Measurements from ENCODE around the gene MARK4.

The MARK4 gene

DNA sequence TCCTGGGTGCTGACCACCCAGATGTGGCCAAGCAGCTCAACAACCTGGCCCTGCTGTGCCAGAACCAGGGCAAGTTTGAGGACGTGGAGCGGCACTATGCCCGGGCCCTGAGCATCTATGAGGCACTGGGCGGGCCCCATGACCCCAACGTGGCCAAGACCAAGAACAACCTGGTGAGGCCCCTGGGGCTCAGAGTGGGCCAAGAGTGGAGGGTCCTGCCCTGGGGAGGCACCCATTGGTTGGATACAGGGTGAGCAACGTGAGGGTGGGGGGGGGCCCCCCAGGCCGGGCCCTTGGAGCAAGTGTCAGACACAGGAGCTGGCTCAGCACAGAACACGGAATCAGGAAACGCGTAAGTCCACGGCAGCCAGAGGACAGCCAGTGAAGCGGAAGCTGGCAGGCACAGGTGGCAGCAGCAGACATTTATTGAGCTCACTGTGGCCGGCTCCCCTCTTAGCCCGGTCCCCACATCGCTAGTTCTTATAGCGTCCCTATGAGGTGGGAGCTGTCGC lies 98.4 kb downstream of the MARK4 start:
- no peak overlapping the region for H3K4me3 ChIP-seq (ENCODE audit: low read depth, low read length)
- DNase-seq (ENCODE audit: low read depth), result no peak
- TF ChIP-seq, protein P1, sequence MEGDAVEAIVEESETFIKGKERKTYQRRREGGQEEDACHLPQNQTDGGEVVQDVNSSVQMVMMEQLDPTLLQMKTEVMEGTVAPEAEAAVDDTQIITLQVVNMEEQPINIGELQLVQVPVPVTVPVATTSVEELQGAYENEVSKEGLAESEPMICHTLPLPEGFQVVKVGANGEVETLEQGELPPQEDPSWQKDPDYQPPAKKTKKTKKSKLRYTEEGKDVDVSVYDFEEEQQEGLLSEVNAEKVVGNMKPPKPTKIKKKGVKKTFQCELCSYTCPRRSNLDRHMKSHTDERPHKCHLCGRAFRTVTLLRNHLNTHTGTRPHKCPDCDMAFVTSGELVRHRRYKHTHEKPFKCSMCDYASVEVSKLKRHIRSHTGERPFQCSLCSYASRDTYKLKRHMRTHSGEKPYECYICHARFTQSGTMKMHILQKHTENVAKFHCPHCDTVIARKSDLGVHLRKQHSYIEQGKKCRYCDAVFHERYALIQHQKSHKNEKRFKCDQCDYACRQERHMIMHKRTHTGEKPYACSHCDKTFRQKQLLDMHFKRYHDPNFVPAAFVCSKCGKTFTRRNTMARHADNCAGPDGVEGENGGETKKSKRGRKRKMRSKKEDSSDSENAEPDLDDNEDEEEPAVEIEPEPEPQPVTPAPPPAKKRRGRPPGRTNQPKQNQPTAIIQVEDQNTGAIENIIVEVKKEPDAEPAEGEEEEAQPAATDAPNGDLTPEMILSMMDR (IDR thresholded peaks at IDR 0.05; ENCODE audit: control insufficient read depth, extremely low read depth, insufficient read depth), result no peak

DNA sequence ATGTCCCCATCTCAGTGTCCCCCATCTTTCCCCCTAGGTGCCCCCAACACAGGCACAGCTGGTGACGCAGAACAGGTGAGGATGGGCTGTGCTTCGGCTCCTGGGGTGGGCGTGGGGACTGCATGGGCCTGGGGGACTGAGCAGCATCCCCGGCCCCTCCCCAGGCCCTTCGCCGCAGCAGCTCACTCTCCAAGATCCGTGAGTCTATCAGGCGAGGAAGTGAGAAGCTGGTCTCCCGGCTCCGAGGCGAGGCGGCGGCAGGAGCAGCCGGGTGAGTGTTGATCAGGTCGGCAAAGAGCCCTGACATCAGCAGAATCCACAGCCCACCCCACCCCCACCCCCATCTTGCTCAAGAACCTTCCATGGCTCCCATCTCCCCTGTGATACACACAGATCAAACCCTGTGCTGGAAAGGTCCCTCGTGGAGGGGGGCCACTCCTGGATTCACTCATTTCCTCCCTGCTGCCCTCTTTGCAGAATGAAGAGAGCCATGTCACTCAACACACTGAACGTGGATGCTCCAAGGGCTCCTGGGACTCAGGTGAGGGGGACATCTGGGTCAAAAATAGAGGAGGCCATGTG lies 99.5 kb downstream of the MARK4 start:
- no peak overlapping the region for H3K4me3 ChIP-seq (ENCODE audit: low read depth, low read length)
- no peak for DNase-seq (ENCODE audit: low read depth)
- TF ChIP-seq, protein P1 (IDR thresholded peaks at IDR 0.05; ENCODE audit: control insufficient read depth, extremely low read depth, insufficient read depth), result no peak

DNA sequence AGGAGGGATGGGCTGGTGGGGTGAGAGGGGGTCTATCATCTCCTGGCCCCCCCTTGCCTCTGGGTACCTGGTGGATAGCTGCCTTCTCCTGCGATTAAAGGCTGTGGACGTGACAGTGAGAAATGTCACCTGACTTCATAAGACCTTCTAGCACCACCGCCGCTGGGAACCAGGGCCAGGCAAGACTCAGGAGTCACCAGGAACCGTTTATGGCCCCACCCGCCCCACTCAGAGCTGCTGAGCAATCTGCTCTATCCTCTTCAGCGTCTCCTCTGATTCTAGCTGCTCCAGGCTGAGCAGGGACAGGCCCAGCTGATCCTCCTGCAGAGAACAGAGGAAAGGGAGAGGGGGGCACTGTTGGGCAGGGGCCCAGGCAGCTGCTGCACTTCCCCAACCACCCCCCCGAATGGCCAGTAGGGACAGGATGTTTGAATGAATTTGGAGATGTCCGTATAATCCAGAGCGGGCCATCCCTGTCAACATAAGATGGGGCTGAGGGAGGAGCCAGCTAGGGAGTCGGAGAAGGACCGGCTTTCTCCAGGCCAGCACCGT lies 100.4 kb downstream of the MARK4 start:
- DNase-seq (ENCODE audit: low read depth), result no peak
- TF ChIP-seq, protein P1 (IDR thresholded peaks at IDR 0.05; ENCODE audit: control insufficient read depth, extremely low read depth, insufficient read depth), result no peak
- no peak overlapping the region for H3K4me3 ChIP-seq (ENCODE audit: low read depth, low read length)

DNA sequence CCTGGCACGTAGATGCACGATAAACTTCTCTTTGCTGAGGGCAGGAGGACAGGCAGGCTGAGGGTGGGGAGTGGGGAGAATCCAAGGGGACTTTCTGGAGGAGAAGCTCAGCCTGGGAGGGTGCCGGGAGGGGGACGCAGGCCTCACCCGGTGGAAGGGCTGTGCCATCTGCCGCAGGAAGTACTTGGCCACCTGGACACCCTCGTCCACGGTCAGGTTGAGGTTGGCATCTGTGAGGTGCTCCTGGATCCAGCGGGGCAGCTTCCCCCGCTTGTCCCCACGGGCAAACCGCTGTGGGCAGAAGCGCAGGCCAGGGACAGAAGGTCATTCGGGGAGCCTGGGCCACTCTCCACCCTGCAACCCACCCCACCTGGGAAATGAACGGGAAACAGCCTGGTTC lies 101.0 kb downstream of the MARK4 start:
- no peak for DNase-seq (ENCODE audit: low read depth)
- TF ChIP-seq, protein P1 (IDR thresholded peaks at IDR 0.05; ENCODE audit: control insufficient read depth, extremely low read depth, insufficient read depth), result no peak
- no peak overlapping the region for H3K4me3 ChIP-seq (ENCODE audit: low read depth, low read length)

DNA sequence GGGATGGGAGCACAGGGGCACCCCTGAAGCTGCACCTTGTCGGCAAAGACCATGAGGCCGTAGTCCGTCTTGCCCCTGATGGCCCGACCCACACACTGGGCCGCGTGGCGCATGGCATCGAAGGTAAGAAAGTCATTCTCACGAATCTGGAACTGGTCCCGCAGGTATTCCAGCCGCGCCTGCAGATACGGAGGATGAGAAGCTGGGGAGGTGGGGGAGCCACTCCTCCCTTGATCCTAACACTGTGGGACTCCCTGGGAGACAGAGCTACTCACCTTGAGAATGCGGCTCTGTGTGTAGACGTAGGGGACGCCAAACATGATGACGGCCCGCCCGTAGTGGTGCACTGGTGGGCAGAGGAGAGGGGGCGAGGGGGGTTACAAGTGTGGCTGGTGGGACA lies 101.4 kb downstream of the MARK4 start:
- TF ChIP-seq, protein P1 (IDR thresholded peaks at IDR 0.05; ENCODE audit: control insufficient read depth, extremely low read depth, insufficient read depth), result no peak
- H3K4me3 ChIP-seq (ENCODE audit: low read depth, low read length), result no peak overlapping the region
- DNase-seq (ENCODE audit: low read depth), result no peak

DNA sequence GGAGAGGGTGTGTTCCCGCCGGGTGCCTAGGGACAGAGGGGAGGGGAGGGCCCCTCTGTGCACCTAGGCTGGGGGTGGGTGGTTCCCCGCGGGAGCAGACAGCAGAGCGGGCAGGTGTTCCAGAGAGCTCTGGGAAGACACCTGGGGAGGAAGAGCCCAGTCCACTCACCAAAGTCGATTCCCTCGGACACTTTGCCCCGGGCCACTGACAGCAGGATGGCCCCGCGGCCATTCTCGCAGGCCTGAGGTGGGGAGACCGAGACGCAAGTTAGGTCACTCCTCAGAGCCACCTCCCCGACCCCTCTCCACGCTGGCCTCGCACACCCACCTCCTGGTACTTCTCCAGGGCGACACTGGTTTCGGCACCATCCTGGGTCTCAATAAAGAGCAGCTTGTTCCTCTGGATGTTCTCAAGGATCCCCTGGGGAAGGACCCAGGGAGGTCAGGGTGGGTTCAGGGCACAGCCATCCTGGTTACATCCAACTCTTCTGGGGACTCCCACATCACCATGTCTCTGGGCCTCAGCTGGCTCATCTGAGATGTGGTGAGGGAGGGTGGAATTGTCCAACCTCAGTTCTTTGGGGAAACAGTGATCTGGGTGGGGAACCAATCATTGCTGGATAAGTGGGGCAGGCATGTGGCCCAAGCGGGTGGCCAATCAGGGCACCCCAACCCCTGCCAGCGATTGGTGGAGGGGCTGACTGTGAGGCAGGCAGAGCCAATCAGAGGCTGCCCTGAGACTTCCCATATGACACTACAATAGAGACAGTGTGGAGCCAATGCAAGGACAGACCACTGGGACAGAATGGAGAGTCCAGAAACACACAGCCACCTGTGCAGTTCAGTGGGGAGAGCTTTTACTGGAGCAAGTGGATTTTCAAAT lies 102.1 kb downstream of the MARK4 start:
- TF ChIP-seq, protein P1 (IDR thresholded peaks at IDR 0.05; ENCODE audit: control insufficient read depth, extremely low read depth, insufficient read depth), result no peak
- no peak for DNase-seq (ENCODE audit: low read depth)
- no peak overlapping the region for H3K4me3 ChIP-seq (ENCODE audit: low read depth, low read length)

Measured in LNCaP clone FGC (cell line).